HG02610 (cell line): ENCODE measurements around the gene OR10H1.
"Not testable (repeated sequence)": the region's sequence is repeated elsewhere in the genome, so short reads cannot be mapped to it uniquely, and the experiment has no call there.

ENCODE experiments used
- ATAC-seq: cut with Tn5 transposase; IDR thresholded peaks from one replicate; pipeline ENCODE4 v1.9.1; 2021; ENCODE audit warnings: mild to moderate bottlenecking, moderate library complexity; ENCODE audit not compliant: unreplicated experiment

The OR10H1 gene

DNA sequence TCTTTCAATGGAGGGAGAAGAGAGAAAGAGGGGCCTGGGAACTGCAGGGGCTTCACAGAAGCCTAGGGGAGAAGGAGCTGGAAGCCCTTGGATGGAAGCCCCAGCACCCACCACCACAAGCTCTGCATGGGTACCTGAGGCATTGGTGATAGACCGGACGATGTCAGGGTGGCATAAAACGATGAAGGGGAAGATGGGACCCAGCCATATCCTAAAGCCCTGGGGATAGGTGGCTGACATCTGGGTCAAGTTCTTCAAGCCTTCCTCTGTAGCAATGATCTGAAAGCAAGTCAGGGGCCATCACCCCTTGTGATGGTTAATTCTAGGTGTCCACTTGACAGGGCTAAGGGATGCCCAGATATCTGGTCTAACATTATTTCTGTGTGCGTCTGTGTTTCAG lies 39.2 kb downstream of the OR10H1 start:
- ATAC-seq: no peak

GRCh38 chr19:15775249-15775648 lies 40.2 kb downstream of the OR10H1 start:
- no peak for ATAC-seq

- ATAC-seq: not testable (repeated sequence)
Measured at GRCh38 chr19:15774159-15774558, 41.3 kb downstream of the OR10H1 start.

DNA sequence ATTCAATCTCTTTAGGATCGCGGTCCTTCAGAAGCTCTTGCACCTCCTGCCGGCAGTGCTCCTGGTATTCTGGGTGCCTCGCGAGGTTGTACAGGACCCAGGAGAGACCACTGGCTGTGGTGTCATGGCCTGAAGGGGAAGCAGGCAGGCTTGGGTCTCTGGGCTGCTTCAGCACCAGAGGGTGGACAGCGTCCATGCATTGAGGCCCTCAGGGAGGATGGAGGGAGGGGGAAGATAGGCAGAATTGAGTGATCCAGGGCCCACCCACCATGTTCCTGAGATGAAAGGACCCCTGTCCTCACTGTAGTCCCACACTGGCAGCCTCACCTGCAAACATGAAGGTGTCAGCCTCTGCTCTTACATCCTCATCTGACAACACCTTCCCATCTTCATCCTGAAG lies 45.9 kb downstream of the OR10H1 start:
- no peak for ATAC-seq

- ATAC-seq: no peak
Measured at GRCh38 chr19:15759962-15760565, 55.4 kb downstream of the OR10H1 start.

DNA sequence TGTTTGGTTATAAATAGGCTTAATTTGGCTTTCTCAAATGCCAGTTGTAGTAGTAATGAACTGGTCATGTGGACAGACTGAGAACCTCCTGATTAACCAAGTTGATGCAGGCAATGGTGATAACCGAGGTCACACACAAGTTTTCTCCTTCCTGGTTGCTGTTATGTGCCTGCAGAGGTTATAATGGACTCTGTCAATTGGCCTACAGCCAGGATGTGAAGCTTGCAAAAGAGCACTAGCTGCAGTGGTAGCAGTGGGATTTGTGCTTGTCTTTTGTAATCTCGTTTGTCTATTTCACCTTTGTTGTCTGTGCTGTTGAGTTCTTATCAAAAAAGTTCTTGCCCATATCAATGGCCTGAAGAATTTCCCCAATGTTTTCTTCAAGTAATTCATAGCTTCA lies 57.1 kb downstream of the OR10H1 start:
- ATAC-seq: no peak
